Mesenchymal stem cell (in vitro differentiated cells and primary cell): ENCODE results near the gene TCAP.

ENCODE experiments used
- DNase-seq: peaks from one replicate; pipeline ENCODE4 v3.0.0-alpha.2; 2013
- H2AFZ ChIP-seq: one replicate; pipeline ENCODE4 v1.6.1; 2013; ENCODE audit warnings: low read depth, mild to moderate bottlenecking, control low read depth, inconsistent platforms, low read length, moderate library complexity
- H2AK5ac ChIP-seq: 2 replicates; pipeline ENCODE4 v1.6.1; 2013; ENCODE audit warnings: low read length, moderate library complexity, mild to moderate bottlenecking, inconsistent platforms; ENCODE audit not compliant: severe bottlenecking
- H2BK120ac ChIP-seq: one replicate; pipeline ENCODE4 v1.6.1; 2013; ENCODE audit warnings: low read depth, mild to moderate bottlenecking, inconsistent platforms, low read length, moderate library complexity
- H2BK12ac ChIP-seq, 2 experiments: one replicate each; pipeline ENCODE4 v1.6.1; 2013; ENCODE audit warnings: inconsistent platforms in 2 of 2, low read length in 2 of 2, mild to moderate bottlenecking in 2 of 2, moderate library complexity in 2 of 2, control low read depth in 1 of 2
- H2BK15ac ChIP-seq: one replicate; pipeline ENCODE4 v1.6.1; 2013; ENCODE audit warnings: mild to moderate bottlenecking, low read depth, inconsistent platforms; ENCODE audit not compliant: poor library complexity, severe bottlenecking
- H2BK5ac ChIP-seq: 2 replicates; pipeline ENCODE4 v1.6.1; 2013; ENCODE audit warnings: low read depth, mild to moderate bottlenecking, low read length, control low read depth, inconsistent platforms; ENCODE audit not compliant: poor library complexity, severe bottlenecking
- H3K14ac ChIP-seq, 2 experiments: one replicate each; pipeline ENCODE4 v1.6.1; 2013; ENCODE audit warnings: inconsistent platforms in 2 of 2, low read length in 2 of 2, control low read depth in 1 of 2, mild to moderate bottlenecking in 1 of 2, moderate library complexity in 1 of 2
- H3K18ac ChIP-seq, 2 experiments: one replicate each; pipeline ENCODE4 v1.6.1; 2013; ENCODE audit warnings: inconsistent platforms in 2 of 2, low read length in 2 of 2, control low read depth in 1 of 2, low read depth in 1 of 2, mild to moderate bottlenecking in 1 of 2
- H3K23ac ChIP-seq, 2 experiments: one replicate each; pipeline ENCODE4 v1.6.1; 2013; ENCODE audit warnings: inconsistent platforms in 2 of 2, low read length in 2 of 2, mild to moderate bottlenecking in 2 of 2, moderate library complexity in 2 of 2, control low read depth in 1 of 2
- H3K27ac ChIP-seq: 2 replicates; pipeline ENCODE4 v1.5.1; 2013; ENCODE audit warnings: mild to moderate bottlenecking, moderate library complexity, low read length, control low read depth, inconsistent platforms; ENCODE audit not compliant: poor library complexity, severe bottlenecking
- H3K27me3 ChIP-seq, 2 experiments: 2 replicates each; pipeline versions ENCODE4 v1.6.1 to v1.7.0; 2013; ENCODE audit warnings: low read length in 2 of 2, mild to moderate bottlenecking in 2 of 2, moderate library complexity in 2 of 2, control low read depth in 1 of 2, inconsistent platforms in 1 of 2; ENCODE audit not compliant: control insufficient read depth in 1 of 2, insufficient read depth in 1 of 2
- H3K36me3 ChIP-seq, 2 experiments: 2 replicates each; pipeline versions ENCODE4 v1.6.1 to v1.7.0; 2013; ENCODE audit warnings: low read length in 2 of 2, control low read depth in 1 of 2, inconsistent platforms in 1 of 2, low read depth in 1 of 2, mild to moderate bottlenecking in 1 of 2; ENCODE audit not compliant: insufficient read depth in 2 of 2, control insufficient read depth in 1 of 2
- H3K4ac ChIP-seq, 2 experiments: one replicate each; pipeline ENCODE4 v1.6.1; 2013; ENCODE audit warnings: inconsistent platforms in 2 of 2, low read length in 2 of 2, mild to moderate bottlenecking in 2 of 2, moderate library complexity in 2 of 2, control low read depth in 1 of 2, low read depth in 1 of 2
- H3K4me1 ChIP-seq: 2 replicates; pipeline ENCODE4 v1.6.1; 2013; ENCODE audit warnings: low read depth, low read length, control low read depth; ENCODE audit not compliant: control insufficient read depth, insufficient read depth
- H3K4me2 ChIP-seq: 2 replicates; pipeline ENCODE4 v1.6.1; 2013; ENCODE audit warnings: low read length, mild to moderate bottlenecking, inconsistent platforms; ENCODE audit not compliant: poor library complexity, severe bottlenecking
- H3K4me3 ChIP-seq, 2 experiments: 2 replicates each; pipeline versions ENCODE4 v1.5.1 to v1.7.0; 2013; ENCODE audit warnings: low read length in 2 of 2, mild to moderate bottlenecking in 2 of 2, control low read depth in 1 of 2, low read depth in 1 of 2; ENCODE audit not compliant: insufficient read depth in 1 of 2
- H3K79me1 ChIP-seq: replicated peaks from 2 replicates; pipeline ENCODE4 v1.6.1; 2013; ENCODE audit warnings: mild to moderate bottlenecking, control low read depth, low read length, inconsistent platforms; ENCODE audit not compliant: poor library complexity, severe bottlenecking
- H3K9ac ChIP-seq: 2 replicates; pipeline ENCODE4 v1.7.0; 2013; ENCODE audit warnings: mild to moderate bottlenecking, low read length, moderate library complexity
- H3K9me3 ChIP-seq: 2 replicates; pipeline ENCODE4 v1.7.0; 2013; ENCODE audit warnings: mild to moderate bottlenecking, low read length; ENCODE audit not compliant: control insufficient read depth
- H4K8ac ChIP-seq: one replicate; pipeline ENCODE4 v1.6.1; 2013; ENCODE audit warnings: inconsistent platforms, mild to moderate bottlenecking, low read length, moderate library complexity
- H4K91ac ChIP-seq: one replicate; pipeline ENCODE4 v1.6.1; 2013; ENCODE audit warnings: mild to moderate bottlenecking, low read length, inconsistent platforms
- WGBS: methylation state at CpG from one replicate; pipeline ENCODE4 v1.1.7; 2013; ENCODE audit warnings: mixed read lengths; 5-methylcytosine and 5-hydroxymethylcytosine counted together

The TCAP gene

DNA sequence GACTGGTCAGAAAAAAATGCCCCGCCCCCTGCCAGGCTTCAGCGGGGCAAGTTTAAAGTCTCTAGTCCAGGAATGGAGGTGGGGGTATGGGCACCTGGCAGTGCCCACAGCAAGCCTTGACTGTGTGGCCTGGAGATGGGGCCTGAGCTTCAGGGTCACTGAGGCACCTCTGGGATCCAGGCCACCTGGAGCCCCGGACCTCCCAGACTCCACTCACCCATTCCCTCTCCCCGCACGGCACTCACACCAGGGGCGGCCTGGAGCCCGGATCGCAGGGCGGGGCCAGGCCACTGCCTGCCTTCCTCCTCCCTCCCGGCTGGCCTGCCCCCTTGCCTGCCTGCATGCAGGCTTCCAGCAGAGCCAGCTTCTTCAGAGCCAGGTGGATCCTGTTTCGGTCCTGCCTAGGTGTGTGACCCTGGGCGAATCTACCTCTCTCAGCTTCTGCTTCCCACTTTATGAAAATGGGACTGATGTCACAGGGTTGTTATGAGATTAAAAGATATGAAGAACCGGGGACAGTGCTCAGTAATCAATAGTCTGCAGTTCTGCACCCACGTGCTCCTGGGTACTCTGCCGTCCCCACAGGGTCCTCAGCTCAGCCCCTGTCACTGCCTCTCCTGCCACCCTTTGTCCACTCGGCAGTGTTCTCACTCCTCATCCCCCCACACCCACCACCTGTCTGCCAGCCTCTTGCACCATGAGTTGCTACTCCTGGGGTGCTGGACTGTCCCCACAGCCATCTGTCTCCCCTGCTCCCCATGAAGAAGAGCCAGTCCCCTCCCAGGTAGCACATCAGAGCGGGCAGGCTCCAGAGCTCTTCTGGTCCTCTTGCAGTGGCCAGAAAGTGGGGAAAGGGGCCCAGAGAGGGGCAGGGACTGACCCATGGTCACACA lies 1.2 kb upstream of the TCAP start:
- peaks cover 88% of the 10 kb centered on the region for H3K4me1 ChIP-seq
- peak overlapping the region; percentile 35 for H3K27ac ChIP-seq
- no peak overlapping the region for H2AFZ ChIP-seq
- no peak overlapping the region for H2BK12ac ChIP-seq
- peak overlapping the region; percentile 86 for H2AK5ac ChIP-seq
- H2BK120ac ChIP-seq: no peak overlapping the region
- no peak overlapping the region for H3K4me3 ChIP-seq
- 14% methylated on average over 15 of the region's 17 CpGs for WGBS
- H4K8ac ChIP-seq: peak overlapping the region; percentile 56
- no peaks in the 10 kb centered on the region for H3K9me3 ChIP-seq
- H3K14ac ChIP-seq: peak overlapping the region in 1 of 2 experiments; percentile 47
- H3K23ac ChIP-seq: no peak overlapping the region
- peaks cover 0 to 39% of the 10 kb centered on the region in 2 experiments for H3K27me3 ChIP-seq
- no peak overlapping the region for H3K4ac ChIP-seq
- no peak overlapping the region for H3K9ac ChIP-seq
- peak overlapping the region; percentile 44 for H3K4me2 ChIP-seq
- no peak overlapping the region for H2BK5ac ChIP-seq
- no peak overlapping the region for H3K18ac ChIP-seq
- peaks cover 31 to 42% of the 10 kb centered on the region in 2 experiments for H3K36me3 ChIP-seq
- peak; percentile 58 for DNase-seq
- H3K79me1 ChIP-seq: peaks cover 3% of the 10 kb centered on the region
- peak overlapping the region; percentile 18 for H4K91ac ChIP-seq
- H2BK15ac ChIP-seq: no peak overlapping the region

DNA sequence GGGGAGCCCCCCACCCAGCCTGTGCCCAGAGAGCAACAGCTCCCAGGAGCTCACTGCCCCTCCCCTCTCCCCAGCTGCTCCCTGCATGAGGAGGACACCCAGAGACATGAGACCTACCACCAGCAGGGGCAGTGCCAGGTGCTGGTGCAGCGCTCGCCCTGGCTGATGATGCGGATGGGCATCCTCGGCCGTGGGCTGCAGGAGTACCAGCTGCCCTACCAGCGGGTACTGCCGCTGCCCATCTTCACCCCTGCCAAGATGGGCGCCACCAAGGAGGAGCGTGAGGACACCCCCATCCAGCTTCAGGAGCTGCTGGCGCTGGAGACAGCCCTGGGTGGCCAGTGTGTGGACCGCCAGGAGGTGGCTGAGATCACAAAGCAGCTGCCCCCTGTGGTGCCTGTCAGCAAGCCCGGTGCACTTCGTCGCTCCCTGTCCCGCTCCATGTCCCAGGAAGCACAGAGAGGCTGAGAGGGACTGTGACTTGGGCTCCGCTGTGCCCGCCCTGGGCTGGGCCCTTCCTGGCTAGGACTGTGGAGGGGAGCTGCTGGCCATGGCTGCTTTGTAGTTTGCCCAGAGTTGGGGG lies 584 bp downstream of the TCAP start:
- Histone ChIP-seq H3K27ac (no peak overlapping the region), H3K27me3 (peaks cover 5 to 57% of the 10 kb centered on the region in 2 experiments), H2AK5ac (peak overlapping the region; percentile 29), H3K9ac (no peak overlapping the region), H3K4me2 (no peak overlapping the region), H2BK12ac (no peak overlapping the region), H3K23ac (no peak overlapping the region), H3K14ac (no peak overlapping the region), H3K36me3 (peaks cover 20 to 24% of the 10 kb centered on the region in 2 experiments), H2BK5ac (no peak overlapping the region), H4K91ac (peak overlapping the region; percentile 27), H3K79me1 (peaks cover 3% of the 10 kb centered on the region), H3K9me3 (no peaks in the 10 kb centered on the region), H4K8ac (no peak overlapping the region), H2BK15ac (no peak overlapping the region), H2AFZ (no peak overlapping the region), H3K4me1 (peaks cover 79% of the 10 kb centered on the region), H3K4ac (no peak overlapping the region), H3K4me3 (no peak overlapping the region), H2BK120ac (no peak overlapping the region), H3K18ac (no peak overlapping the region)
- no peak for DNase-seq
- WGBS: 79% methylated on average over 17 of the region's 17 CpGs

- H3K79me1 ChIP-seq: peaks cover 3% of the 10 kb centered on the region
- H3K14ac ChIP-seq: no peak overlapping the region
- no peak overlapping the region for H2BK12ac ChIP-seq
- peaks cover 9 to 62% of the 10 kb centered on the region in 2 experiments for H3K27me3 ChIP-seq
- no peak overlapping the region for H2BK5ac ChIP-seq
- H3K23ac ChIP-seq: no peak overlapping the region
- no peak for DNase-seq
- peak overlapping the region; percentile 29 for H2AK5ac ChIP-seq
- H2BK120ac ChIP-seq: no peak overlapping the region
- H3K9ac ChIP-seq: no peak overlapping the region
- H2BK15ac ChIP-seq: no peak overlapping the region
- H3K27ac ChIP-seq: no peak overlapping the region
- no peak overlapping the region for H4K91ac ChIP-seq
- H3K4ac ChIP-seq: no peak overlapping the region
- H4K8ac ChIP-seq: no peak overlapping the region
- H3K4me1 ChIP-seq: peaks cover 74% of the 10 kb centered on the region
- no peak overlapping the region for H3K4me2 ChIP-seq
- no peak overlapping the region for H2AFZ ChIP-seq
- no peak overlapping the region for H3K4me3 ChIP-seq
- peaks cover 16 to 19% of the 10 kb centered on the region in 2 experiments for H3K36me3 ChIP-seq
- 56% methylated on average over 2 of the region's 2 CpGs for WGBS
- no peak overlapping the region for H3K18ac ChIP-seq
- no peaks in the 10 kb centered on the region for H3K9me3 ChIP-seq
Measured at GRCh38 chr17:39666231-39666600, 1.1 kb downstream of the TCAP start.

GRCh38 chr17:39666601-39667261 lies 1.6 kb downstream of the TCAP start:
- no peak for DNase-seq
- peak overlapping the region in 1 of 2 experiments; percentile 40 for H2BK12ac ChIP-seq
- H3K79me1 ChIP-seq: peaks cover 3% of the 10 kb centered on the region
- peaks cover 11 to 14% of the 10 kb centered on the region in 2 experiments for H3K36me3 ChIP-seq
- no peak overlapping the region for H4K8ac ChIP-seq
- no peak overlapping the region for H2AK5ac ChIP-seq
- H3K18ac ChIP-seq: no peak overlapping the region
- no peak overlapping the region for H2BK15ac ChIP-seq
- peaks cover 69% of the 10 kb centered on the region for H3K4me1 ChIP-seq
- no peak overlapping the region for H3K14ac ChIP-seq
- peak overlapping the region; percentile 19 for H3K4me2 ChIP-seq
- no peak overlapping the region for H3K23ac ChIP-seq
- peaks cover 13 to 67% of the 10 kb centered on the region in 2 experiments for H3K27me3 ChIP-seq
- H3K9ac ChIP-seq: no peak overlapping the region
- H2BK120ac ChIP-seq: no peak overlapping the region
- H2AFZ ChIP-seq: no peak overlapping the region
- no peak overlapping the region for H3K27ac ChIP-seq
- no peak overlapping the region for H2BK5ac ChIP-seq
- no peak overlapping the region for H3K4me3 ChIP-seq
- no peak overlapping the region for H4K91ac ChIP-seq
- H3K9me3 ChIP-seq: no peaks in the 10 kb centered on the region
- H3K4ac ChIP-seq: peak overlapping the region in 1 of 2 experiments; percentile 15
- 72% methylated on average over 8 of the region's 11 CpGs for WGBS
